Esophagus squamous epithelium (tissue), 4 donors: ENCODE measurements around the gene MBLAC1.

Experiments used
- CTCF ChIP-seq, 6 experiments: fragments of 450-650 bp in 4 of 6; fragments of 200-600 bp in 2 of 6; sonication (generic) in 2 of 6; IDR thresholded peaks; one replicate each; pipeline ENCODE4 v1.5.1; 2016 to 2019; ENCODE audit warnings: antibody characterized with exemption in 6 of 6, mild to moderate bottlenecking in 4 of 6, moderate library complexity in 4 of 6
- POLR2A ChIP-seq, 4 donors: fragments of 450-650 bp; IDR thresholded peaks; one replicate each; pipeline ENCODE4 v1.6.1; 2017; ENCODE audit warnings: antibody characterized with exemption in 4 of 4, mild to moderate bottlenecking in 4 of 4, moderate library complexity in 3 of 4

- TF ChIP-seq CTCF (IDR thresholded peaks at IDR 0.05) (no peak), POLR2A (IDR thresholded peaks at IDR 0.05) (no peak)
Observed at GRCh38 chr7:100141555-100141949, 14.8 kb downstream of the MBLAC1 start.
